ENCODE results near the gene SACS. TPM values are rescaled to one million over a fixed set of nuclear protein-coding genes. Genes with fewer than 3 reads are reported as not detected.

Gene SACS
- total RNA-seq, 4 donors from 2014 or later = 7.1 to 9.3 (median 8.3) TPM

GRCh38 chr13:23392925-23393645 is 40.4 kb downstream of the SACS start:
- no peak for DNase-seq
- no peaks in the 10 kb centered on the region for H3K4me1 ChIP-seq
- TF ChIP-seq CTCF (IDR thresholded peaks at IDR 0.05) = no peak
- TF ChIP-seq POLR2A (IDR thresholded peaks at IDR 0.05) = no peak
- intact Hi-C loops (cut with DNase I) = no loop called here
- no peaks in the 10 kb centered on the region for H3K9me3 ChIP-seq
- H3K27me3 ChIP-seq = no peaks in the 10 kb centered on the region
- no peak overlapping the region for H3K27ac ChIP-seq
- H3K4me3 ChIP-seq (replicated peaks in 1 of 3) = no peak overlapping the region
- WGBS, 2 donors = 89 to 94% methylated on average over 9 of the region's 9 CpGs
- no peaks in the 10 kb centered on the region for H3K36me3 ChIP-seq

GRCh38 chr13:23392313-23392712 is 41.2 kb downstream of the SACS start:
- 74 to 77% methylated on average over 3 of the region's 3 CpGs for WGBS, 2 donors
- DNase-seq = no peak
- Histone ChIP-seq H3K27me3 (no peaks in the 10 kb centered on the region), H3K4me1 (no peaks in the 10 kb centered on the region), H3K4me3 (replicated peaks in 1 of 3) (no peak overlapping the region), H3K36me3 (no peaks in the 10 kb centered on the region), H3K27ac (no peak overlapping the region), H3K9me3 (no peaks in the 10 kb centered on the region)
- TF ChIP-seq CTCF (IDR thresholded peaks at IDR 0.05) (no peak), POLR2A (IDR thresholded peaks at IDR 0.05) (no peak)
- intact Hi-C loops (cut with DNase I) = no loop called here

GRCh38 chr13:23391752-23392151 is 41.8 kb downstream of the SACS start:
- no peak for DNase-seq
- Histone ChIP-seq H3K4me3 (replicated peaks in 1 of 3) (no peak overlapping the region), H3K4me1 (no peaks in the 10 kb centered on the region), H3K36me3 (no peaks in the 10 kb centered on the region), H3K27ac (no peak overlapping the region), H3K9me3 (no peaks in the 10 kb centered on the region), H3K27me3 (no peaks in the 10 kb centered on the region)
- TF ChIP-seq POLR2A (IDR thresholded peaks at IDR 0.05) = no peak
- no peak for TF ChIP-seq CTCF (IDR thresholded peaks at IDR 0.05)
- intact Hi-C loops (cut with DNase I) = no loop called here
- WGBS, 2 donors = 88 to 96% methylated on average over 6 of the region's 6 CpGs

GRCh38 chr13:23386533-23386932 is 47.0 kb downstream of the SACS start:
- intact Hi-C loops (cut with DNase I) = no loop called here
- Histone ChIP-seq H3K9me3 (no peaks in the 10 kb centered on the region), H3K36me3 (no peaks in the 10 kb centered on the region), H3K4me3 (replicated peaks in 1 of 3) (no peak overlapping the region), H3K27me3 (no peaks in the 10 kb centered on the region), H3K4me1 (no peaks in the 10 kb centered on the region), H3K27ac (no peak overlapping the region)
- no peak for DNase-seq
- TF ChIP-seq POLR2A (IDR thresholded peaks at IDR 0.05) (no peak), CTCF (IDR thresholded peaks at IDR 0.05) (no peak)
- WGBS, 2 donors = 91 to 92% methylated on average over 2 of the region's 2 CpGs

- 95 to 97% methylated on average over 3 of the region's 3 CpGs for WGBS, 2 donors
- H3K4me3 ChIP-seq (replicated peaks in 1 of 3) = no peak overlapping the region
- H3K9me3 ChIP-seq = no peaks in the 10 kb centered on the region
- H3K4me1 ChIP-seq = no peaks in the 10 kb centered on the region
- no peaks in the 10 kb centered on the region for H3K36me3 ChIP-seq
- DNase-seq = no peak
- no peak overlapping the region for H3K27ac ChIP-seq
- TF ChIP-seq CTCF (IDR thresholded peaks at IDR 0.05) = no peak
- TF ChIP-seq POLR2A (IDR thresholded peaks at IDR 0.05) = no peak
- H3K27me3 ChIP-seq = no peaks in the 10 kb centered on the region
- intact Hi-C loops (cut with DNase I) = no loop called here
Observed at GRCh38 chr13:23385931-23386330, 47.6 kb downstream of the SACS start.
